Hippocampal formation (tissue), 2 donors: Measurements from ENCODE around the gene ANO9.
"Not testable (repeated sequence)": the region's sequence is repeated elsewhere in the genome, so short reads cannot be mapped to it uniquely, and the experiment has no call there.

Source experiments
- DNase-seq, 2 donors: peaks; one replicate each; lab custom pipeline; 2025; lab: John Stamatoyannopoulos, UW

The ANO9 gene

GRCh38 chr11:452203-452744, 10.5 kb upstream of the ANO9 start:
- DNase-seq: no peak

GRCh38 chr11:451738-452137, 9.9 kb upstream of the ANO9 start:
- DNase-seq: no peak

DNA sequence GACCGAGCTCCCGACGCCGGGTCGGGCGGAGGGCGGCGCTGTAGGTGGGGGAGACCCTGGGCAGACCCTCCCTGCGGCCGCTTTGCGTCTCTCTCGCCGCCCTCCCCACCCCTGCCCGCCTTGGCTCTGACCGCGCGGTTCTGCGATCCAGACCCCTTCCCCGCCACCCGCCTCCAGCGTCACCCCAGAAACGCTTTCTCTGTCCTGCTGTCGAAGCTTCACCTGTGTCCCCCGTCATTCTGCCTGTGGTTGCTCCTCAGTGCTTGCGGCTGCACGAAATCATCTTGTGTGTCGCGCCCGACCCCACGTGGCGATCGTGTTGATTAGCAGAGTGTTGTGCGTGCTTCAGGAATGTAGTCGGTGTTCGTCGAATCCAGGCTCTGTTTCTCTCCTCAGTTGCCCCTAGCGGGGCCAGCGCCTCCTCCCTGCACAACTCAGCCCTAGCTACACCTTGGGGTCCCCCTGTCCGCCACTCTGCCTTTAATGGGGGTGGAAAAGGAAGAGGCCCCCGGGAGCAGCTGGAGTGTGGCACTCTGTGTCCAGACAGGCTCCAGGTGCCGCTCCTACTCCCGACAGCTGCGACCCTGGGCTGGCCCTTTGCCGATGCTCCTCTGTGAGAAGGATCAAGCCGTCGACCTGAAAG, 9.1 kb upstream of the ANO9 start:
- peak; percentile 26 to 54 for DNase-seq

GRCh38 chr11:449889-450808, 8.3 kb upstream of the ANO9 start, which contains the start of gene PTDSS2:
TSS of gene PTDSS2 (plus strand) at chr11:450279. CDS start at chr11:450456, 177 bp downstream.
- peak; percentile 86 to 89 for DNase-seq

GRCh38 chr11:447923-448731, 6.3 kb upstream of the ANO9 start:
- DNase-seq: peak; percentile 87 to 90

DNA sequence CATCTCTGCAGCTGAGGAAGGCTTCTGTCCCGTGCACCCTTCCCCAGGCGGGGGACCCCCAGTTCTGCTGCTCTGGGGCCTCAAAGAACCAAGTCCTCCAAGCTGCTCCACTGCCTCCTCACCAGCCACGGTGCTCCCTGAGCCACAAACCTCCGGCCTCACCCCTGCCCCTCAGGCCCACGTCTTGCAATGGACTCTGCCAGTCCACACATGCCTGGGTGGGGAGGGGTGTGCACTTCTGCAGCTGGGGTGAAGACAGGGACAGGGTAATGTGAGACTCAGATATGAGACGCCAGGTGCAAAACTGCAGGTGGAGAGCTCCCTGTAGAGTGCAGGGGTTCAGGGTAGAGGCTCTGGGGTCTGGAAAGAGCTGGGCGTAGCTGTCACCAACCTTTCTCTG, 5.1 kb upstream of the ANO9 start:
- DNase-seq: no peak

DNA sequence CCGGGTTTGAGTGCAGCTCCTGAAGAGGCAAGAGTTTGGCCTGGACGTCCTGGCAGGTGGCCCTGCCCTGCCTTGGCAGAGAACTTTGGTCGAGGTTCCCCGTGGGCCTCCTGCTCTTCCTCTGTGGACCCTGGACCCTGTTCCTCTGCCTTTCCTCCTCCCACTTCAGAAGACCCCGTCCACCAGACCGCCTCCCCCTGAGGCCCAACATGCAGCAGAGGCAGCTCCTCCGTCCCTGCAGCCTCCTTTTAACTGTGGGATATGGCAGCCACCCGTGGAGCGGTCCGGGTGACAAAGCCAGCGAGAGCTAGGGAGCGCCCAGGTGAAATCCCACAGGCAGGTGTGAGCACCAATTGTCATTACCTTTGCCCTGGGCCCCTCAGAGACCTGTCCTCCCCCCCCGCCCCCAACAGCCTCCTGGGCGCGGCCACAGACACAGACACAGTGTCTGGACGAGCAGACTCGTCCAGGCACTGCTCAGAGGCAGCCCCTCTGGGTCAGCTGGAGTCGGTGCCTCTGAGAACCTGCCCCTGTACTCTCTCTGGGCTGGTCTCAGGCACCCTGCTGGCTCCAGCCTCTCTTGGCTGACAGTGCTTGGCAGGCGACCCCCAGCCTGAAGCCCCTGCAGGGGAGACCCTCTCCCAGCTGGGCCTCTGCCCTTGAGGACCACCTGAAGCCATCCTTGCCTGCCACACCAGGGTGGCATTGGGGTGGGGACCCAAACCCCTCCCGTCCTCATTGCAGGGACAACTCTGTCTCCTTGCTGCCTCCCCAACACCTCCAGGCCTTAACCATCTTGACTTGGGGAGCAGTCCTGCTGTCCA, 4.2 kb upstream of the ANO9 start:
- DNase-seq: no peak

- no peak for DNase-seq
These were observed 2.8 kb upstream of the ANO9 start for GRCh38 chr11:444396-445144.

DNA sequence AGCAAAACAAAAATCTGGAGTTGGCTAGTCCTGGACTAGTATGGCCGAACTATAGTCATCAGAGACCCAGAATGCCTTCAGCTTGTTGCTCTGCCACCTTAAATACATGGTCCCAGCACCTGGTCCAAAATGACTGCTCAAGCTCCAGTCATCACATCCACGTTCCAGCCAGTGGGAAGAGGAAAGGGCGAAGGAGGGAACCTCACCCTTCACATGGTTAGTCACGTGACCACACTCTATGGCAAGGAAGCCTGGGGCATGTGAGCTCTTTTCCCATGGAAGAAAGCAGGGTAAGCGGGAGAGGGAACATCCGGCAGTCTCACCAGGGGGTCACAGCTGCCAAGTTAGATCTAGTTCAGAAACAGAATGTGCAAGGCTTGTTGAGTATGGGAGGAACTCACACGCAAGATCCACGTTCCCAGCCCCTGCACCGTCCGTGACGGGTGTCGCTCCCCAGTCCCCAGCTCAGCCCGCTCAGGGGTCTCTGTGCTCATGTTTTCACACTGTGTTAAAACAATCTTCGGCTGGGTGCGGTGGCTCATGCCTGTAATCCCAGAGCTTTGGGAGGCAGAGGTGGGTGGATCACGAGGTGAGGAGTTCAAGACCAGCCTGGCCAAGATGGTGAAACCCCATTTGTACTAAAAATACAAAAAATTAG, 1.9 kb upstream of the ANO9 start:
- no peak for DNase-seq

DNA sequence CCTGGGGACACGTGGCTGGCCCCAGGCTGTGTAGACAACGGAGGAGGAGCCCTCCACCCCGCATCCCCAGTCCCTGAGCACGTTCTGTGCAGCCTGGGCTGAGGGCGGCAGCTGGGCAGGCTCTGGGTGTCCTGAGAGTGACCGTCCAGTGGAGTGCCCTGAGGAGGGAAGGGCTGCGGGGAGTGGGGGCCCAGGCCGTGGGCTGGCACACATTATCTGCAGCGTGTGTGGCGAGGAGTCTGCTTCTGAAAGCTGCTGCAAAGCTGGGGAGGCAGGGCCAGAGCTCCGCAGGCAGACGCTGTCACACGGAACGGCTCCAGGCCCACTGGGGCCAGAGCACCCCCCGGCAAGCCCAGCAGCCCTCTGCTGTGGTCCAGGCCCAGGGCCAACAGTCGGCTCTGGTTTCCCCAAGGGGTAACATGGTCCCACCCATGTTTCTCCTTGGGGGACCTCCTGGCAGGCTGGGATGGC, 835 bp upstream of the ANO9 start:
- no peak for DNase-seq

DNA sequence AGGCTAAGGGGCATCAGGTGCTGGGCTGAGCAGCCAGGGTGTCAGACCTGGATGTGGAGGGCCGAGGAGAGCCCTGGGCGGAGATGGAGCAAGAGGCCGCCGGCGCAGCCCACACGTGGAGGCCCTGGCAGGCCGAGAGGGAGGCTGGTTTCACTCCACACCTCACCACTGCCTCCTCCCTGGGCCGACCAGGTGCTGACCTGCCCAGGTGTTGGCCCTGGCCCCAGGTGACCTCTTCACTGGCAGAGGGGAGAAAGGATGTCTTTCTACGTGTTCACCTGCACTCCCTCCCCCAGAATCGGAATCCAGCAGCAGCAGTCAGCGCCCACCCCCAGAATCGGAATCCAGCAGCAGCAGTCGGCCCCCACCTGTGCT, 781 bp downstream of the ANO9 start:
- no peak for DNase-seq

GRCh38 chr11:440065-441042, 1.5 kb downstream of the ANO9 start:
- DNase-seq: no peak

GRCh38 chr11:439315-440064, 2.3 kb downstream of the ANO9 start:
- DNase-seq: no peak

DNA sequence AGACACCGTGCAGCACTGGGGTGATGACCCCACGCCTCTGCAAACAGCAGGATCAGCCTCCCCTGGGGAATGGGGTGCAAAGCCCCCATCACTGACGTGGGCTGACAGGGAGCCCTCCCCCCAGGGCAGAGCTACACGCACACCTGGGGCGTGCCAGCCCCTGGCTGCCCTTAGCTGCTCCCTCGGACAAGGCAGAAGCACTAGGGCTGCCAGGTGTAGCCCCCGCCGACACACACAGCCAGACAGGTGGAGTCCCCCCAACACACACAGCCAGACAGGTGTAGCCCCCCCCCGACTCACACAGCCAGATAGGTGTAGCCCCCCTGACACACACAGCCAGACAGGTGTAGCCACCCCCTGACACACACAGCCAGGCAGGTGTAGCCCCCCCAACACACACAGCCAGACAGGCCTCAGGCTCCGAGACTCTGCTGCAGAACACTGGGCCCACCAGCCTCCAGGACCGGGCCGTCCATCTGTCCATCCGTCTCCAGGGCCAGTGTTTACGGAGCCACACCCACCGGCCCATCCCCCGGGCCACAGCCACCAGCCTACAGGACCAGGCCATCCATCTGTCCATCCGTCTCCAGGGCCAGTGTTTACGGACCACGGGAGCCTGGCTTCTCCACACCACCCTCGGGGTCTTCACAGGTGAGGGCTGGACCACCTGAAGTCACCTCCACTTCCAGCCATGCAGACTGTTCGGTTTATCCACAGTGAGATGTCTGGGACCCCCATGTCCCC, 3.5 kb downstream of the ANO9 start:
- no peak for DNase-seq

DNA sequence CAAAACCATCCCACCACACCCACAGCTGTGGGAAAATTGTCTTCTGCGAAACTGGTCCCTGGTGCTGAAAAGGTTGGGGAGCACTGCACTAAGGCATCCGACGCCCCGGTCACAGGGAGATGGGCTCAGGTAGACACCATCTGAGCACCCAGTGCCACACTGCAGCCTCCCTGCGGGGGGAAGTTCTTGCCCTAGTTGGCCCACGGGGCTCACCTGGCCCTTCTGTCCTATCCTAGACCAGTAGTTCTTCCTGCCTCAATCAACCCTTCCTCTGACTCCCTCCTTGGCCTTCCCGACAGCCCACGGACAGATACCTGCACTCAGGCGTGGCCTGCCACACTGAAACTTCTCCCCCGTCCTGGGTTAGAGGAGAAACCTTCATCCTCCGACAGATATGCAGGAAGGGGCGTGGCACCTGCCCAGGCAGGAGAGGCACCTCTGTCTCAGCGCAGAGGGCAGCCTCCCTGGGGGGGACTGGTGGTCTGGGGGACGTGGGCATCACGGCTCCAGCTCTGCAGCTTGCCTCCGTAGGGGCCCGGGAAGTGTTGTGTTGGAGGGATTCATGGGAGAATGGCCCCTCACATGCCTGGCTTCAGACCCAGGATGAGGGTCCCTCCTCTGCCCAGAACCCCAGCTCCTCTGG, 4.5 kb downstream of the ANO9 start:
- DNase-seq: no peak

DNA sequence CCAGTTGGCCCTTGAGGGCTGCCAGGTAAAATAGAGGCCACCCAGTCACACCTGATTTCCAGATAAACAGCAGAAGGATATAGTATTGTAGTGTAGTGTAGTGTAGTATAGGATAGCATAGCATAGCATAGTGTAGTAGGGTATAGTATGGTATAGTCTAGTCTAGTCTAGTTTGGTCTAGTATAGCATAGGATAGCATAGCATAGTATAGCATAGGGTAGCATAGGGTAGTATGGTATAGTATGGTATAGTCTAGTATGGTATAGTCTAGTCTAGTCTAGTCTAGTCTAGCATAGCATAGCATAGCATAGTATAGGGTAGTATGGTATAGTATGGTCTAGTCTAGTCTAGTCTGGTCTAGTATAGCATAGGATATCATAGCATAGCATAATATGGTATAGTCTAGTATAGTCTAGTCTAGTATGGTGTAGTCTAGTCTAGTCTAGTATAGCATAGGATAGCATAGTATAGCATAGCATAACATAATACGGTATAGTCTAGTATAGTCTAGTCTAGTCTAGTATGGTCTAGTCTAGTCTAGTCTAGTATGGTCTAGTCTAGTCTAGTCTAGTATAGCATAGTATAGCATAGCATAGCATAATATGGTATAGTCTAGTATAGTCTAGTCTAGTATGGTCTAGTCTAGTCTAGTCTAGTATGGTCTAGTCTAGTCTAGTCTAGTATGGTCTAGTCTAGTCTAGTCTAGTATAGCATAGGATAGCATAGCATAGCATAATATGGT, 6.6 kb downstream of the ANO9 start:
- not testable (repeated sequence) for DNase-seq
